Activated B cell treated with CpG ODN at 0.5 μM for 24 hours (primary cell): ENCODE data around the gene PYHIN1. TPM values are rescaled to one million over a fixed set of nuclear protein-coding genes. Genes with fewer than 3 reads are reported as not detected.

ENCODE experiments used
- ATAC-seq: fragments of 200-7000 bp; cut with Tn5 transposase; one replicate; pipeline ENCODE4 v1.10.0; 2021; ENCODE audit warnings: low read depth, mild to moderate bottlenecking, moderate library complexity
- CTCF ChIA-PET: fragments of 350-600 bp; sonication (Branson Sonifier 250); formaldehyde crosslinking; loops from one replicate; lab custom pipeline; 2021; ENCODE audit warnings: antibody characterized with exemption; lab: Charles Lee
- POLR2A ChIA-PET: fragments of 350-600 bp; sonication (Branson Sonifier 250); formaldehyde crosslinking; loops from one replicate; lab custom pipeline; 2021; ENCODE audit warnings: antibody characterized with exemption; lab: Charles Lee
- DNase-seq: peaks from one replicate; pipeline ENCODE4 v3.0.0; 2022
- H3K27ac Mint-ChIP-seq: one replicate; pipeline ENCODE4 v1.8.0; 2020; ENCODE audit warnings: mixed read lengths
- H3K27me3 Mint-ChIP-seq: one replicate; pipeline ENCODE4 v1.8.0; 2021; ENCODE audit warnings: mixed read lengths
- H3K36me3 Mint-ChIP-seq: one replicate; pipeline ENCODE4 v1.8.0; 2021; ENCODE audit warnings: low read depth, mixed read lengths
- H3K4me1 Mint-ChIP-seq: one replicate; pipeline ENCODE4 v1.8.0; 2021; ENCODE audit warnings: mixed read lengths
- H3K4me3 Mint-ChIP-seq: one replicate; pipeline ENCODE4 v1.8.0; 2020; ENCODE audit warnings: mild to moderate bottlenecking, mixed read lengths
- H3K9me3 Mint-ChIP-seq: one replicate; pipeline ENCODE4 v1.8.0; 2020; ENCODE audit warnings: mixed read lengths
- intact Hi-C: fragments of 100-400 bp; cut with micrococcal nuclease; formaldehyde crosslinking; loops from one replicate; pipeline ENCODE4 v1.15.1; 2024
- total RNA-seq: library from RNA; stranded (reverse); gene quantifications from 2 replicates; pipeline ENCODE4 v1.2.3, GENCODE V29; 2022
- TF ChIP-seq, protein P1 (sequence below): fragments of 200-600 bp; IDR thresholded peaks from one replicate; pipeline ENCODE4 v1.8.0; 2022; ENCODE audit warnings: antibody characterized with exemption, mild to moderate bottlenecking

The PYHIN1 gene
- total RNA-seq, 1 donor from 2014 or later: 5.8 TPM

DNA sequence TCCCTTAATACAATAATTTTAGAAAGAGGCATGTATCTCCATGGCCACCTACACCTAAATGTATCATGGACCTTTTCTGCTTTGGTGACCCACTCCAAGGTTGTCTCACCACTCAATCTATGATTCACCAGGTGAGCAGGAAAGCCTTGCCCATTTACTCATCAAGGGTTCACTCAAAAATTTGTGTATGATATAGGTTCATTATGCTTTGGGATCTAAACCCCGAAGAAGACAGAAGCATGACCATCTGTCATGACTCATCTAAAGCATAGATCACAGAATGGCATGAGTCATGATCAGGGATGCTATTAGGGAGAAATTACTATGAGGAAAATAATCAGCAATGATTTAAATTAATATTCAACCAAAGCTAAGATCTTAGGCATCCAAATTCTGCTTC lies 38.5 kb downstream of the PYHIN1 start:
- H3K27ac Mint-ChIP-seq: no peak overlapping the region
- ATAC-seq (no peak), DNase-seq (no peak)
- no peak overlapping the region for H3K4me3 Mint-ChIP-seq
- POLR2A ChIA-PET: no interaction called here
- TF ChIP-seq, protein P1, sequence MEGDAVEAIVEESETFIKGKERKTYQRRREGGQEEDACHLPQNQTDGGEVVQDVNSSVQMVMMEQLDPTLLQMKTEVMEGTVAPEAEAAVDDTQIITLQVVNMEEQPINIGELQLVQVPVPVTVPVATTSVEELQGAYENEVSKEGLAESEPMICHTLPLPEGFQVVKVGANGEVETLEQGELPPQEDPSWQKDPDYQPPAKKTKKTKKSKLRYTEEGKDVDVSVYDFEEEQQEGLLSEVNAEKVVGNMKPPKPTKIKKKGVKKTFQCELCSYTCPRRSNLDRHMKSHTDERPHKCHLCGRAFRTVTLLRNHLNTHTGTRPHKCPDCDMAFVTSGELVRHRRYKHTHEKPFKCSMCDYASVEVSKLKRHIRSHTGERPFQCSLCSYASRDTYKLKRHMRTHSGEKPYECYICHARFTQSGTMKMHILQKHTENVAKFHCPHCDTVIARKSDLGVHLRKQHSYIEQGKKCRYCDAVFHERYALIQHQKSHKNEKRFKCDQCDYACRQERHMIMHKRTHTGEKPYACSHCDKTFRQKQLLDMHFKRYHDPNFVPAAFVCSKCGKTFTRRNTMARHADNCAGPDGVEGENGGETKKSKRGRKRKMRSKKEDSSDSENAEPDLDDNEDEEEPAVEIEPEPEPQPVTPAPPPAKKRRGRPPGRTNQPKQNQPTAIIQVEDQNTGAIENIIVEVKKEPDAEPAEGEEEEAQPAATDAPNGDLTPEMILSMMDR: no peak
- H3K27me3 Mint-ChIP-seq: no peaks in the 10 kb centered on the region
- H3K9me3 Mint-ChIP-seq: peaks cover 2% of the 10 kb centered on the region
- no peaks in the 10 kb centered on the region for H3K4me1 Mint-ChIP-seq
- CTCF ChIA-PET: no interaction called here
- no peaks in the 10 kb centered on the region for H3K36me3 Mint-ChIP-seq
- intact Hi-C loops: no loop called here

DNA sequence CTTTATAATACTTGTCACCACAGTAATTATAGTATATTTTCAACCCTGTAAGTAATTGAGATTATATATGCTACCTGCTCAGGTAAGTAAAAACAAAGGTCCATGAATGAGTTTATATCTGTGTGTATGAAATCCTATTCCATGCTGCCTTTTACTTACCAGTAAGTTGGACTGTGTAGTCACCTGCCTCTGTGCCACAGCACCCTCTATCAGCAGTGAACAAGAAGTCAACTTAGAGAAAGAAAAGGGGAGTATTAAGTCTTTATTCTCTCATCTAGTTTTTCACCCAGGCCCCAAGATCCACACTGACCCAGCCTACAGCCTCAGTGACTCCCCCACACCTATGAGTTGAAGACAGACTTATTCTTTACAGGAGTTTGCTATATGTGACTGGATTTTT lies 41.5 kb downstream of the PYHIN1 start:
- POLR2A ChIA-PET: no interaction called here
- no peak for DNase-seq
- intact Hi-C loops: no loop called here
- Mint-ChIP-seq H3K36me3 (no peaks in the 10 kb centered on the region), H3K4me3 (no peak overlapping the region), H3K4me1 (no peaks in the 10 kb centered on the region), H3K27me3 (no peaks in the 10 kb centered on the region), H3K9me3 (peaks cover 2% of the 10 kb centered on the region), H3K27ac (no peak overlapping the region)
- CTCF ChIA-PET: no interaction called here
- no peak for ATAC-seq
- TF ChIP-seq, protein P1: no peak

DNA sequence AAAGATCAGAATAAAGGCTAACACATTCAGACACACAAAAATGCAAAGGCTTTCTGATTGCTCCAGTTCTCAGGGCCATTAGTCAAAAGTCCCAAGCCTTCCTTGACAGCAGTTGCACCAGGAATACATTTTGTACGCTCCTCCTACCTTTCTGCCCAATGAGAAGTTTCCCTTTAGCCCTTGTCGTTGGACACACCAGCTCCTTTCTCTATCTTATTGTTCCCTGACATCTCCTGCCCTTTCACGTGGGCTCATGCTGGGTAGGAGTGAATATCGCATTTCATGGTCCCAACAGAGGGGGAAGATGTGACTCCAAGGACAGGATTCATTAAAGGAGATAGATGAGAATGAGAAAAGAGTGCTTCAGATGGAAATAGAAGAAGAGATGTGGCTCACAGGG lies 44.9 kb downstream of the PYHIN1 start:
- DNase-seq (no peak), ATAC-seq (no peak)
- CTCF ChIA-PET: interaction anchor here (0.6 kb wide), 1 partner anchor 24 kb away, joined by 3 read pairs; no protein-coding TSS in a partner anchor
- no peak overlapping the region for H3K4me3 Mint-ChIP-seq
- POLR2A ChIA-PET: no interaction called here
- no peaks in the 10 kb centered on the region for H3K4me1 Mint-ChIP-seq
- H3K9me3 Mint-ChIP-seq: peaks cover 5% of the 10 kb centered on the region
- H3K27me3 Mint-ChIP-seq: no peaks in the 10 kb centered on the region
- H3K36me3 Mint-ChIP-seq: peaks cover 4% of the 10 kb centered on the region
- intact Hi-C loops: no loop called here
- TF ChIP-seq, protein P1: no peak
- no peak overlapping the region for H3K27ac Mint-ChIP-seq

DNA sequence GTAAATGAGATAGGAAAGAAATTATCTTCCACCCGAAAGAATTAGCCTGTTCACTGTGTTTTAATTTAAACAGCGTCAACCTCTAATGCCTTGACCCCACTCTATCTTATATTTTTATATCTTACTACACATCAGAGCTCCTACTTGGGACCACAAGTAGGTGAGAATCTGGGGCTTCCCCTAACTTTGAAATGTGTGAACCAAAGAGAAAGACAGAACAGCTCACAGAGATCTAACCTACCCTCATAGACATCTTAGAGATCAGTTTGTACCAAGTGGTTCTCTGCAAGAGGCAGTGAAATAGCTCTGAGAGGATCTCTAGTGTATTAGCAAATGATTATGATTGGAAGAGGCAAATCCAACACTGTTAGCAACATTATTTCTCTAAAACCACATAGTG lies 47.4 kb downstream of the PYHIN1 start:
- intact Hi-C loops: no loop called here
- TF ChIP-seq, protein P1: no peak
- no peaks in the 10 kb centered on the region for H3K4me1 Mint-ChIP-seq
- ATAC-seq (no peak), DNase-seq (no peak)
- no peaks in the 10 kb centered on the region for H3K27me3 Mint-ChIP-seq
- peaks cover 14% of the 10 kb centered on the region for H3K36me3 Mint-ChIP-seq
- ChIA-PET POLR2A (interaction anchor here (1.3 kb wide), 1 partner anchor 860 kb away, joined by 3 read pairs; no protein-coding TSS in a partner anchor), CTCF (no interaction called here)
- H3K9me3 Mint-ChIP-seq: peaks cover 18% of the 10 kb centered on the region
- H3K27ac Mint-ChIP-seq: no peak overlapping the region
- H3K4me3 Mint-ChIP-seq: no peak overlapping the region

DNA sequence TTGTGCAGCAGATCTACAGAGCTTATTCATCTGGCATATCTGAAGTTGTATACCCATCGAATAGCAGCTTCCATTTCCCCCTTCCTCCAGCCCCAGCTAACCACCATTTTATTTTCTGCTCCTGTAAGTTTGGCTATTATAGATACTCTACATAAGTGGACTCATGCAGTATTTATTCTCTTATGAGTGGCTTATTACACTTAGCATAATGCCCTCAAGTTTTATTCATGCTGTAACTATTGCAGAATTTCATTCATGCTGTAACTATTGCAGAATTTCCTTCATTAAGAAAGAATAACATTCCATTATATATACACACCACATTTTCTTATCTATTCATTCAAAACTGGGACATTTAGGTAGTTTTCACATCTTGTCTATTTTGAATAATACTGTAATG lies 47.9 kb downstream of the PYHIN1 start:
- POLR2A ChIA-PET: interaction anchor here (1.3 kb wide), 1 partner anchor 861 kb away, joined by 3 read pairs; no protein-coding TSS in a partner anchor
- CTCF ChIA-PET: no interaction called here
- Mint-ChIP-seq H3K27me3 (no peaks in the 10 kb centered on the region), H3K9me3 (peaks cover 18% of the 10 kb centered on the region), H3K4me3 (no peak overlapping the region), H3K27ac (no peak overlapping the region), H3K4me1 (no peaks in the 10 kb centered on the region), H3K36me3 (peaks cover 17% of the 10 kb centered on the region)
- intact Hi-C loops: no loop called here
- DNase-seq: no peak
- no peak for ATAC-seq
- TF ChIP-seq, protein P1: no peak
